Measurements from ENCODE around the gene S1PR1. TPM values are rescaled to one million over a fixed set of nuclear protein-coding genes. Genes with fewer than 3 reads are reported as not detected.

S1PR1 gene
- total and polyA plus RNA-seq, 2 of the 13 experiments (the other 11 are each of a cell fraction or from before 2014, with no cell fraction given) = not detected

DNA sequence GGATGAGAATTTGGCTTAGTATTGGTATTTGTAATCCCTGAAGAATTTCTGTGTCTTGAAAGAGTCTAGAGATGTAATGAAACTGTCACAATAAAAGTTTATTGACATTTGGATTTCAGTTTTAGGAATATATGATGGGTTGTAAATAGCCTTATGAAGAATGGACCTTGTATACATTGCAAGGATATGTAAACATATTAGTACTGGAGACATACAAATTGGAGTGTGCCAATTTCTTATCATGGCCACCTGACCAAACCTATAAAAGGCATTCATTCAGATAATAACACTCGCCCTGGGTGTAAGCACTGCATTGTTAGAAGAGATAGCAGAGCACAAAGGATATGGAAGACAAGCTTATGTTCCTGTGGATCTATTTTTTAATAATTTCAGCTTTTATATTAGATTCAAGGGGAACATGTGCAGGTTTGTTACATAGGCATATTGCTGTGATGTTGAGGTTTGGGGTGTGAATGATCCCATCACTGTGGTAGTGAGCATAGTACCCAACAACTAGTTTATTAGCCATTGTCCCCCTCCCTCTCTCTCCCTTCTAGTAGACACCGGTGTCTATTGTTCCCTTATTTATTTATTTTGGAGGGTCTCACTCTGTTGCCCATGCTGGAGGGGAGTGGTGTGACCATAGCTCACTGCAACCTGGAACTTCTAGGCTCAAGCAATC lies 8.6 kb downstream of the S1PR1 start:
- no peak overlapping the region for H3K27ac ChIP-seq (ENCODE audit: extremely low read length, insufficient read depth, low read length)
- H3K4me1 ChIP-seq (ENCODE audit: insufficient read depth, low read length) = no peaks in the 10 kb centered on the region
- ATAC-seq (no peak), FAIRE-seq (no peak), DNase-seq (ENCODE audit: low spot score) (no peak)
- intact Hi-C loops (cut with micrococcal nuclease; ENCODE audit: unreplicated experiment) = no loop called here
- CTCF ChIA-PET (ENCODE audit: low intra/inter-chr PET ratio, low total read pairs) = no interaction called here
- 35% methylated on average over 2 of the region's 2 CpGs for WGBS (ENCODE audit: low lambda C conversion rate)
- in situ Hi-C loops (cut with HindIII; ENCODE audit: extremely low pct_ligation_motif_present, low pct_unique_long_range_greater_than_20kb) = no loop called here
- H3K4me3 ChIP-seq (replicated peaks in 1 of 3; ENCODE audit: insufficient read depth in 1 of 3, low read depth in 2 of 3, low read length in 3 of 3) = no peak overlapping the region
- peaks cover 0 to 1% of the 10 kb centered on the region in 2 experiments; a peak in 2 of 5 replicates for H3K27me3 ChIP-seq (ENCODE audit: control insufficient read depth in 1 of 2, insufficient read depth in 2 of 2, low read length in 2 of 2)
- no peak overlapping the region for H3K9ac ChIP-seq (ENCODE audit: insufficient read depth, low read depth, low read length)
- POLR2A ChIA-PET = no interaction called here
- H3K4me2 ChIP-seq (ENCODE audit: low read depth, low read length) = no peak overlapping the region
- no peaks in the 10 kb centered on the region for H3K36me3 ChIP-seq (replicated peaks in 1 of 2; ENCODE audit: control insufficient read depth in 1 of 2, insufficient read depth in 2 of 2, low read length in 2 of 2)
- no peaks in the 10 kb centered on the region for H4K20me1 ChIP-seq (ENCODE audit: insufficient read depth, low read length)
- H3K9me3 ChIP-seq (ENCODE audit: low read length) = no peaks in the 10 kb centered on the region
- BruUV-seq (replicated peaks) = no TSS peak
- H3K79me2 ChIP-seq (ENCODE audit: insufficient read depth, low read length) = no peaks in the 10 kb centered on the region
- TF ChIP-seq ZNF737 (CRISPR knock-in tag; IDR thresholded peaks at IDR 0.05; ENCODE audit: borderline replicate concordance) (no peak), ZNF33A (CRISPR knock-in tag; IDR thresholded peaks at IDR 0.05; ENCODE audit: borderline replicate concordance) (no peak), ZNF331 (CRISPR knock-in tag; IDR thresholded peaks at IDR 0.05) (no peak), SMC3 (IDR thresholded peaks at IDR 0.05; ENCODE audit: low read length) (no peak), PLRG1 (conservative IDR thresholded peaks at IDR 0.05) (no peak), CBX2 (IDR thresholded peaks at IDR 0.05; ENCODE audit: low read depth, low read length) (no peak), CBX2 (CRISPR knock-in tag; IDR thresholded peaks at IDR 0.05; ENCODE audit: low read depth) (no peak)
- H2AFZ ChIP-seq (ENCODE audit: low read length) = no peak overlapping the region

DNA sequence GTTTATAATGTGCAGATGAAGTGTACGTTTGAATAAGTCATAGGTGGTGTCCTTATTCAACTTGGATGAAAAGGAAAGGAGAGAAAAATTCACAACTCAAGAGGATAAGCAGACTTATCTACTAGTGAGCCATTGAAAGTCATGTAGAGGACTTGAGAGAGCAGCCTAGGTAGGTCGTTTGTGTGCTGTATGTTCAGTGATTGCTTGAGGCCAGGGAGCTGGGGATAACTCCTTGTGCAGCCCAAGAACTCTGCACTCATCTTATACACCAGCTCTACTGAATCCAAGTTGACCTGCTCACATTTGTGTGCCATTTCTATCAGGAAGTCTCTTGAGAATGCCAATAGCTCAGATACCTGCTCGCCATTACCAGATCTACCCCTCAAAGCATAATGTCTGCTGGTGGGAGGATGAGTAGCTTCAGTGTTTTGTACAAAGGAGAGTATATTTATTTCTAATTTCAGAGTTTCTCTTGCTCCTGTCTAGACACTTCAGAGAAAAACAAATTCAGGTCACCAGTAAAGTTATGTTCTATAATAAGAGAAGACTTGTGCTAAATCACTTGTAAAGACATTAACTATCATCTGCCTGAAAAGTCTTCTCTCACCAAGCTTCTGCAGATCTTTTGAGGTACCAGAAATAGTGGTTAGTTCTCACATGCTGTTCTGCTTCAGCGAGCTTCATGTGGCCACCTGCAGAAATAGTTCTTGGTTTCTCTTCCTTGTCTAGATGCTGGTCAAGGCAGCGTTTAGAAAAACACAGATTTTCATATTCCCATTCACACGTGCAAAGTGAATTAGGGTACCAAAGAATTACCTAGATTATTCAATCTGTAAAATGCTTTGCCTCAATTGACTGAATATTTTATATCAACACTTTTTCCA lies 10.8 kb downstream of the S1PR1 start:
- no peak overlapping the region for H3K4me2 ChIP-seq (ENCODE audit: low read depth, low read length)
- DNase-seq (ENCODE audit: low spot score) (no peak), FAIRE-seq (no peak), ATAC-seq (no peak)
- H3K27me3 ChIP-seq (ENCODE audit: control insufficient read depth in 1 of 2, insufficient read depth in 2 of 2, low read length in 2 of 2) = peaks cover 0 to 1% of the 10 kb centered on the region in 2 experiments; a peak in 2 of 5 replicates
- no peaks in the 10 kb centered on the region for H4K20me1 ChIP-seq (ENCODE audit: insufficient read depth, low read length)
- 38% methylated on average over 6 of the region's 6 CpGs for WGBS (ENCODE audit: low lambda C conversion rate)
- in situ Hi-C loops (cut with HindIII; ENCODE audit: extremely low pct_ligation_motif_present, low pct_unique_long_range_greater_than_20kb) (no loop called here), intact Hi-C loops (cut with micrococcal nuclease; ENCODE audit: unreplicated experiment) (no loop called here)
- H3K36me3 ChIP-seq (replicated peaks in 1 of 2; ENCODE audit: control insufficient read depth in 1 of 2, insufficient read depth in 2 of 2, low read length in 2 of 2) = no peaks in the 10 kb centered on the region
- no peak overlapping the region for H2AFZ ChIP-seq (ENCODE audit: low read length)
- no peak for TF ChIP-seq ZFP1 (CRISPR knock-in tag; IDR thresholded peaks at IDR 0.05)
- TF ChIP-seq HMG20A (CRISPR knock-in tag; IDR thresholded peaks at IDR 0.05; ENCODE audit: borderline replicate concordance) = no peak
- no peak for TF ChIP-seq HOXA7 (CRISPR knock-in tag; IDR thresholded peaks at IDR 0.05)
- no peak for TF ChIP-seq MTA1 (CRISPR knock-in tag; IDR thresholded peaks at IDR 0.05; ENCODE audit: borderline replicate concordance)
- H3K4me3 ChIP-seq (replicated peaks in 1 of 3; ENCODE audit: insufficient read depth in 1 of 3, low read depth in 2 of 3, low read length in 3 of 3) = no peak overlapping the region
- H3K79me2 ChIP-seq (ENCODE audit: insufficient read depth, low read length) = no peaks in the 10 kb centered on the region
- H3K27ac ChIP-seq (ENCODE audit: extremely low read length, insufficient read depth, low read length) = no peak overlapping the region
- BruUV-seq (replicated peaks) = no TSS peak
- ChIA-PET POLR2A (no interaction called here), CTCF (ENCODE audit: low intra/inter-chr PET ratio, low total read pairs) (no interaction called here)
- H3K9ac ChIP-seq (ENCODE audit: insufficient read depth, low read depth, low read length) = no peak overlapping the region
- H3K9me3 ChIP-seq (ENCODE audit: low read length) = no peaks in the 10 kb centered on the region
- no peaks in the 10 kb centered on the region for H3K4me1 ChIP-seq (ENCODE audit: insufficient read depth, low read length)
